Stimulated activated CD4-positive, alpha-beta T cell treated with anti-CD3 and anti-CD28 coated beads, Interleukin-4, amount 100 ng/mL, for 48 hours (primary cell): ENCODE measurements around the gene CYS1.
"Not testable (repeated sequence)": the region's sequence is repeated elsewhere in the genome, so short reads cannot be mapped to it uniquely, and the experiment has no call there.

Source experiments
- DNase-seq, 2 donors: peaks; one replicate each; pipeline ENCODE4 v3.0.0-alpha.2; 2020; ENCODE audit warnings: low read depth in 2 of 2

Gene CYS1

GRCh38 chr2:10079870-10080535, at the start of gene CYS1:
CYS1 (minus strand) TSS chr2:10080411; CDS start chr2:10080223, 188 bp downstream.
- no peak for DNase-seq

- DNase-seq = no peak
Observed at GRCh38 chr2:10129490-10129889, 49.3 kb upstream of the CYS1 start.

GRCh38 chr2:10128420-10128819, 48.2 kb upstream of the CYS1 start:
- no peak for DNase-seq

GRCh38 chr2:10126632-10127026, 46.4 kb upstream of the CYS1 start:
- DNase-seq = no peak

GRCh38 chr2:10125842-10126631, 45.8 kb upstream of the CYS1 start:
- DNase-seq = no peak

- DNase-seq = no peak
Observed at GRCh38 chr2:10124538-10125045, 44.4 kb upstream of the CYS1 start.

- DNase-seq = no peak
Observed at GRCh38 chr2:10123281-10123680, 43.1 kb upstream of the CYS1 start.

GRCh38 chr2:10122500-10123280, 42.5 kb upstream of the CYS1 start, which contains the start of gene RRM2:
RRM2 (plus strand) TSS chr2:10122739; CDS start chr2:10122799, 60 bp downstream.
- peak; percentile 93 for DNase-seq

- no peak for DNase-seq
Observed at GRCh38 chr2:10120877-10121574, 40.8 kb upstream of the CYS1 start.

- peak; percentile 96 to 97 for DNase-seq
Observed at GRCh38 chr2:10120158-10120876, 40.1 kb upstream of the CYS1 start.

- DNase-seq = no peak
Observed at GRCh38 chr2:10119601-10120157, 39.5 kb upstream of the CYS1 start.

- DNase-seq = no peak
Observed at GRCh38 chr2:10119027-10119325, 38.8 kb upstream of the CYS1 start.

GRCh38 chr2:10109311-10109710, 29.1 kb upstream of the CYS1 start:
- no peak for DNase-seq

- DNase-seq = not testable (repeated sequence)
Observed at GRCh38 chr2:10104906-10105305, 24.7 kb upstream of the CYS1 start.

GRCh38 chr2:10103179-10103578, 23.0 kb upstream of the CYS1 start:
- DNase-seq = no peak

- DNase-seq = no peak
Observed at GRCh38 chr2:10101491-10101890, 21.3 kb upstream of the CYS1 start.

GRCh38 chr2:10097352-10098148, 17.3 kb upstream of the CYS1 start:
- DNase-seq = no peak

- no peak for DNase-seq
Observed at GRCh38 chr2:10096641-10097040, 16.4 kb upstream of the CYS1 start.

GRCh38 chr2:10095175-10095574, 15.0 kb upstream of the CYS1 start:
- DNase-seq = no peak

- no peak for DNase-seq
Observed at GRCh38 chr2:10094271-10094814, 14.1 kb upstream of the CYS1 start.
